Loucy (cell line): Measurements from ENCODE around the gene WWOX.

Experiments
- EZH2phosphoT487 ChIP-seq: fragments of 200-600 bp; IDR thresholded peaks from 2 replicates; pipeline ENCODE4 v1.6.1; 2018; ENCODE audit warnings: antibody characterized with exemption, mild to moderate bottlenecking, moderate library complexity, borderline replicate concordance
- TF ChIP-seq, protein P1 (sequence below): fragments of 200-600 bp; sonication (generic); conservative IDR thresholded peaks from 2 replicates; pipeline ENCODE4 v1.5.1; 2014; ENCODE audit warnings: mild to moderate bottlenecking, antibody characterized with exemption, low read length

DNA sequence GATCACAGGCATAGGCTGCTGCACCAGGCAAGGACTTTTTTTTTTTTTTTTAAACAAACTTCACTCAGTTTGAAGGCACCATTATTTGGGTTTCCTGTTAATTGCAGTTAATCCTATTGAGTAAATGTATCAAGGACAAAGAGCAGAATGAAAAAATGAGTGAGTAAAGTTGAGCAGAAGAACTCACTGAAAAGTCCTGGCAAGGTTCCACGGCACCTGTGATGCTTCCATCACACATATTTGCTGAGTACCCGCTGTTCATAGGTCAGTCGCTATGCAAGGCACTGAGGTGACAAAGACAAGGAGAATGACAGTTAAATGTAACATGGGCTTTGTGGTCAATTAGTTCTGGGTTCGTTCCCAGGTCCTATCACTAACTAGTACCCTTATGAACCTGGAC lies 831.1 kb downstream of the WWOX start:
- TF ChIP-seq, protein P1, sequence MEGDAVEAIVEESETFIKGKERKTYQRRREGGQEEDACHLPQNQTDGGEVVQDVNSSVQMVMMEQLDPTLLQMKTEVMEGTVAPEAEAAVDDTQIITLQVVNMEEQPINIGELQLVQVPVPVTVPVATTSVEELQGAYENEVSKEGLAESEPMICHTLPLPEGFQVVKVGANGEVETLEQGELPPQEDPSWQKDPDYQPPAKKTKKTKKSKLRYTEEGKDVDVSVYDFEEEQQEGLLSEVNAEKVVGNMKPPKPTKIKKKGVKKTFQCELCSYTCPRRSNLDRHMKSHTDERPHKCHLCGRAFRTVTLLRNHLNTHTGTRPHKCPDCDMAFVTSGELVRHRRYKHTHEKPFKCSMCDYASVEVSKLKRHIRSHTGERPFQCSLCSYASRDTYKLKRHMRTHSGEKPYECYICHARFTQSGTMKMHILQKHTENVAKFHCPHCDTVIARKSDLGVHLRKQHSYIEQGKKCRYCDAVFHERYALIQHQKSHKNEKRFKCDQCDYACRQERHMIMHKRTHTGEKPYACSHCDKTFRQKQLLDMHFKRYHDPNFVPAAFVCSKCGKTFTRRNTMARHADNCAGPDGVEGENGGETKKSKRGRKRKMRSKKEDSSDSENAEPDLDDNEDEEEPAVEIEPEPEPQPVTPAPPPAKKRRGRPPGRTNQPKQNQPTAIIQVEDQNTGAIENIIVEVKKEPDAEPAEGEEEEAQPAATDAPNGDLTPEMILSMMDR, result no peak
- TF ChIP-seq EZH2phosphoT487, result no peak
